SU-DHL-6 (cell line): ENCODE data around the gene HOTAIR.

ENCODE experiments used
- H2AFZ ChIP-seq: fragments of 200-600 bp; sonication (generic); 2 replicates; pipeline ENCODE4 v1.6.1; 2014; ENCODE audit warnings: low read depth, mild to moderate bottlenecking, moderate library complexity, mixed read lengths, antibody characterized with exemption, low read length; ENCODE audit not compliant: severe bottlenecking
- H3F3A ChIP-seq: fragments of 200-600 bp; shearing (Covaris generic); 2 replicates; pipeline ENCODE4 v1.6.0; 2016; ENCODE audit warnings: antibody characterized with exemption, mild to moderate bottlenecking; ENCODE audit not compliant: insufficient read depth
- H3K27ac ChIP-seq: fragments of 200-600 bp; sonication (generic); 2 replicates; pipeline ENCODE4 v1.5.1; 2016; ENCODE audit warnings: low read depth, mild to moderate bottlenecking, low read length, moderate library complexity, mixed read lengths
- H3K27me3 ChIP-seq: fragments of 200-600 bp; sonication (generic), shearing (Covaris generic); 2 replicates; pipeline ENCODE4 v1.6.0; 2014; ENCODE audit warnings: mild to moderate bottlenecking, low read length
- H3K36me3 ChIP-seq: fragments of 200-600 bp; sonication (generic); 2 replicates; pipeline ENCODE4 v1.6.1; 2014; ENCODE audit warnings: mild to moderate bottlenecking, low read length, mixed read lengths
- H3K4me2 ChIP-seq: fragments of 300-600, 200-600 bp; shearing (Covaris generic), sonication (generic); 2 replicates; pipeline ENCODE4 v1.6.0; 2014; ENCODE audit warnings: low read length, low read depth, mild to moderate bottlenecking; ENCODE audit not compliant: poor library complexity, severe bottlenecking
- H3K4me3 ChIP-seq: fragments of 200-600 bp; sonication (generic); 2 replicates; pipeline ENCODE4 v1.5.1; 2014; ENCODE audit warnings: antibody characterized with exemption, low read length, mild to moderate bottlenecking, mixed read lengths; ENCODE audit not compliant: insufficient read depth, poor library complexity, severe bottlenecking
- H3K79me2 ChIP-seq: fragments of 200-600 bp; sonication (generic); 2 replicates; pipeline ENCODE4 v1.6.1; 2014; ENCODE audit warnings: mild to moderate bottlenecking, low read length, moderate library complexity; ENCODE audit not compliant: insufficient read depth
- H3K9ac ChIP-seq: fragments of 200-600 bp; sonication (generic); 2 replicates; pipeline ENCODE4 v1.7.0; 2014; ENCODE audit warnings: mild to moderate bottlenecking, low read length
- H3K9me2 ChIP-seq: fragments of 200-600 bp; sonication (generic); replicated peaks from 2 replicates; pipeline ENCODE4 v1.6.1; 2014; ENCODE audit warnings: low read length; ENCODE audit not compliant: insufficient read depth
- H3K9me3 ChIP-seq: fragments of 200-600 bp; sonication (generic); 2 replicates; pipeline ENCODE4 v1.6.1; 2014; ENCODE audit warnings: low read length, mixed read lengths; ENCODE audit not compliant: insufficient read depth
- H4K20me1 ChIP-seq: fragments of 200-600 bp; sonication (generic); 2 replicates; pipeline ENCODE4 v1.6.1; 2014; ENCODE audit warnings: low read depth, mild to moderate bottlenecking, antibody characterized with exemption, low read length, moderate library complexity, mixed read lengths
- EZH2phosphoT487 ChIP-seq: fragments of 200-600 bp; sonication (generic), shearing (Covaris generic); conservative IDR thresholded peaks from 2 replicates; pipeline ENCODE4 v1.6.1; 2018; ENCODE audit warnings: mild to moderate bottlenecking, antibody characterized with exemption, low read length, moderate library complexity, mixed read lengths
- TF ChIP-seq, protein P1 (sequence below): fragments of 200-600 bp; sonication (generic); IDR thresholded peaks from one replicate; pipeline ENCODE4 v1.5.1; 2017; ENCODE audit warnings: antibody characterized with exemption, mild to moderate bottlenecking, low read length, moderate library complexity; ENCODE audit not compliant: insufficient read depth, poor library complexity, severe bottlenecking

The HOTAIR gene

DNA sequence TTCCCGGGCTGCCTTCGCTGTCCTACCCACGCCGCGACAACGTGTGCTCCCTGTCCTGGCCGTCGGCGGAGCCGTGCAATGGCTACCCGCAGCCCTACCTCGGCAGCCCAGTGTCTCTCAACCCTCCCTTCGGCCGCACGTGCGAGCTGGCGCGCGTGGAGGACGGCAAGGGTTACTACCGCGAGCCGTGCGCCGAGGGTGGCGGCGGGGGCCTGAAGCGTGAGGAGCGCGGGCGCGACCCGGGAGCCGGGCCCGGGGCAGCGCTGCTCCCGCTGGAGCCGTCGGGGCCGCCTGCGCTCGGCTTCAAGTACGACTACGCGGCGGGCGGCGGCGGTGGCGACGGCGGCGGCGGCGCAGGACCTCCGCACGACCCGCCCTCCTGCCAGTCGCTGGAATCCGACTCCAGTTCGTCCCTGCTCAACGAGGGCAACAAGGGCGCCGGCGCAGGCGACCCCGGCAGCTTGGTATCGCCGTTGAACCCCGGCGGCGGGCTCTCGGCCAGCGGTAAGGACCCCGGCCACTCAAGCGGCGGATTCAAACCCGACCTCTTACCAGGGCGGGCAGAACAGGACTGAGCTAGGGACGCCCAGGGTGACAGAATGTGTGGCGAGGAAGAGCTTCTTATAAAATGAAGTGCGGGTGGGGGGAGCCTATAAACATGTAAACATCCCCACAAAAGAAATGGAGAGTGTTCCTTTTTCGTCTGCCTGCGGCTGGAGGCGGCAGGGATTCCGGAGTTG lies 19.5 kb downstream of the HOTAIR start:
- H3K79me2 ChIP-seq = no peaks in the 10 kb centered on the region
- no peak overlapping the region for H3K27ac ChIP-seq
- no peak overlapping the region for H3K4me2 ChIP-seq
- TF ChIP-seq, protein P1, sequence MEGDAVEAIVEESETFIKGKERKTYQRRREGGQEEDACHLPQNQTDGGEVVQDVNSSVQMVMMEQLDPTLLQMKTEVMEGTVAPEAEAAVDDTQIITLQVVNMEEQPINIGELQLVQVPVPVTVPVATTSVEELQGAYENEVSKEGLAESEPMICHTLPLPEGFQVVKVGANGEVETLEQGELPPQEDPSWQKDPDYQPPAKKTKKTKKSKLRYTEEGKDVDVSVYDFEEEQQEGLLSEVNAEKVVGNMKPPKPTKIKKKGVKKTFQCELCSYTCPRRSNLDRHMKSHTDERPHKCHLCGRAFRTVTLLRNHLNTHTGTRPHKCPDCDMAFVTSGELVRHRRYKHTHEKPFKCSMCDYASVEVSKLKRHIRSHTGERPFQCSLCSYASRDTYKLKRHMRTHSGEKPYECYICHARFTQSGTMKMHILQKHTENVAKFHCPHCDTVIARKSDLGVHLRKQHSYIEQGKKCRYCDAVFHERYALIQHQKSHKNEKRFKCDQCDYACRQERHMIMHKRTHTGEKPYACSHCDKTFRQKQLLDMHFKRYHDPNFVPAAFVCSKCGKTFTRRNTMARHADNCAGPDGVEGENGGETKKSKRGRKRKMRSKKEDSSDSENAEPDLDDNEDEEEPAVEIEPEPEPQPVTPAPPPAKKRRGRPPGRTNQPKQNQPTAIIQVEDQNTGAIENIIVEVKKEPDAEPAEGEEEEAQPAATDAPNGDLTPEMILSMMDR = no peak
- TF ChIP-seq EZH2phosphoT487 = no peak
- H2AFZ ChIP-seq = no peak overlapping the region
- no peak overlapping the region for H3K4me3 ChIP-seq
- no peaks in the 10 kb centered on the region for H3K27me3 ChIP-seq
- H3K9me2 ChIP-seq = no peaks in the 10 kb centered on the region
- H3K9ac ChIP-seq = no peak overlapping the region
- no peaks in the 10 kb centered on the region for H4K20me1 ChIP-seq
- no peaks in the 10 kb centered on the region for H3F3A ChIP-seq
- no peaks in the 10 kb centered on the region for H3K9me3 ChIP-seq
- no peaks in the 10 kb centered on the region for H3K36me3 ChIP-seq

- Histone ChIP-seq H3K9ac (no peak within 1 kb of the TSS), H4K20me1 (no peaks in the 10 kb centered on the region), H3F3A (no peaks in the 10 kb centered on the region), H3K4me3 (no peak within 1 kb of the TSS), H3K9me2 (no peaks in the 10 kb centered on the region), H3K79me2 (no peaks in the 10 kb centered on the region), H3K4me2 (no peak within 1 kb of the TSS), H2AFZ (no peak within 1 kb of the TSS), H3K27ac (no peak within 1 kb of the TSS), H3K27me3 (no peaks in the 10 kb centered on the region), H3K9me3 (no peaks in the 10 kb centered on the region), H3K36me3 (no peaks in the 10 kb centered on the region)
- TF ChIP-seq EZH2phosphoT487 = no peak
- TF ChIP-seq, protein P1 = no peak
Observed at GRCh38 chr12:53954694-53955035, 20.1 kb downstream of the HOTAIR start, which contains the start of gene HOXC12. HOXC12 (plus strand) TSS chr12:53954903; CDS start chr12:53954930, 27 bp downstream.

- no peak overlapping the region for H3K4me2 ChIP-seq
- no peaks in the 10 kb centered on the region for H3K9me2 ChIP-seq
- no peaks in the 10 kb centered on the region for H4K20me1 ChIP-seq
- no peaks in the 10 kb centered on the region for H3K9me3 ChIP-seq
- TF ChIP-seq, protein P1 = no peak
- TF ChIP-seq EZH2phosphoT487 = no peak
- H3K27ac ChIP-seq = no peak overlapping the region
- no peak overlapping the region for H3K9ac ChIP-seq
- H3F3A ChIP-seq = no peaks in the 10 kb centered on the region
- no peaks in the 10 kb centered on the region for H3K79me2 ChIP-seq
- no peak overlapping the region for H2AFZ ChIP-seq
- no peaks in the 10 kb centered on the region for H3K27me3 ChIP-seq
- H3K4me3 ChIP-seq = no peak overlapping the region
- H3K36me3 ChIP-seq = no peaks in the 10 kb centered on the region
Observed at GRCh38 chr12:53953831-53954693, 20.7 kb downstream of the HOTAIR start.
